Activated gamma-delta T cell treated with Interleukin-2 at 50 U/mL for 16 hours (primary cell): Measurements from ENCODE around the gene ARL15.

Source experiments
- DNase-seq: peaks from one replicate; pipeline ENCODE4 v3.0.0-alpha.2; 2020

Gene ARL15

GRCh38 chr5:54195701-54196100, 114.7 kb downstream of the ARL15 start:
- DNase-seq = no peak

- no peak for DNase-seq
Observed at GRCh38 chr5:54194318-54194717, 116.1 kb downstream of the ARL15 start.

DNA sequence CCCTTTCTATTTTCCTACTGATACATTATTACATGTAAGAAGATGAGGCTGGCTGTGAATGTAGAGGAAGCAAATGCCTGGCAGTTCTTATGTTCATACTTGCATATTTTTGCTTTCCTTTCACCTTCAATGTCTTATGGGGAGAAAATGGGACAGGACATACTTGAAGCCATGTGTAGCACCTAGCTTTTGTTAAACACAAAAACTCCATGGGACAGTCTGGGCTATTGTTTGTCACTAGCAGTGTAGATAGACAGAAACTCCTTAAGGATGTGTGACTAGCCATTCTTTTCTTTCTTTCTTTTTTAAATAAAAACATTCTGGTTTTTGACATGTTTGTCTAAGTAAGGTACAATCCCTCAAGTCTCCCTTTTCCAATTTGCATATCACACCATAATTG, 122.7 kb downstream of the ARL15 start:
- no peak for DNase-seq

DNA sequence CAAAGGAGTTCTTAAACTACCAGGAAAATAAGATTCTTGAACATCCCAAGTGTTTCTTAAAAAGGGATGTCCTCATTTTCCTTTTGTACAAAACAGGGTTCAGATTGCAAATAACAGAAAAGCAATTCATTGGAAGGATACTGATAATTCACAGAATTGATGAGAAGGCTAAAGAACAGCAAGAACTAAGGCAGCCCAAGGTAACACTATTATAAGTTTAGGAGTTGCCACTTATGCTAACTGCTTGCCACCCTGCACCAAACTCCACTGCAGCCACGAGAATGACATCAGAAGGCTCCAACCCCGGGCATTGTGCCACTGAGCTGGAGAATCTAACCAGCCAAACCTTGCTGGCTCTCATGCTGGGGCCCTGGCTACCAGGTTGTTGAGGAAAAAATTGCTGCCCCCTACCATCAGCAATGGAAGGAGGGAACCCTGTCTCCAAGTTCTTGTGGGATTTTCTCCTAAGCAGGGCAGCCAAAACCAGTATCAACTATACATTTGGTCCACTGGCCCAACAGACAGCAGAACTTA, 123.4 kb downstream of the ARL15 start:
- DNase-seq = no peak

DNA sequence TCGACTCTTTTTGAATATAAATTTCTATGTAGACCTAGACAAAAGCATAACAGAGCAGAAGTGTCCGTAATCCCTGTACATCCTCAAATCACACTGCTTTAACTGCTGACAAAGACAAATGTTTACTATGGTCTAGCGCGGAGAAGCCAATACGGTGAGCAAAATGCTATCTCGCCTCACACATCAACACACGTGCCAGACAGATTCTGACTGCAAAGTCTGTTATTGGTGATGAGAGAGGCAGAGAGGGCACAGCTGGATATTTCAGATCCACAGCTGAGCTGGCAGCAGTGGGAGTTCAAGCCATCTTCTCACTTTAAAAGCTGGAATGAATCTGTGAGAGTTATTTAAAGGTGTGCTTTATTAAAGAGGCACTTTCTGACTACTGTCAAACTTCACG, 124.3 kb downstream of the ARL15 start:
- DNase-seq = no peak

DNA sequence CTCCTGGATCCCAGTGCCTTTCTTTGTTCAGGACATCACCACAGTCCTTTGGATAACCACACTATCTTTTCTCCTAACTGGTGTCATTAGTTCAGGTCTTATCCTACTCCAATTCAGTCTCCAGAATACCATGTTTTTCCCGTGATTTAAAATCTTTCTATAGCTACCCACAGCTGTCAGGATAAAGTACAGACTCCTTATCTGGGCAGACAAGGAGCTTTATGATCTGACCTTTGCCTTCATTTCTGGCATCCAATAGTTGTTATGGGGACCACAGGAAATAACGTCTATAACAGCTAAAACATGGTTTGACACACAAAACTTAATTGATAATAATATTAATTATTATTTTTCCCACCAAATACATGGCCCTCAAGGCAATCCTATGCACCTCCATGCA, 125.6 kb downstream of the ARL15 start:
- no peak for DNase-seq

- DNase-seq = no peak
Observed at GRCh38 chr5:54180630-54181031, 129.7 kb downstream of the ARL15 start.

DNA sequence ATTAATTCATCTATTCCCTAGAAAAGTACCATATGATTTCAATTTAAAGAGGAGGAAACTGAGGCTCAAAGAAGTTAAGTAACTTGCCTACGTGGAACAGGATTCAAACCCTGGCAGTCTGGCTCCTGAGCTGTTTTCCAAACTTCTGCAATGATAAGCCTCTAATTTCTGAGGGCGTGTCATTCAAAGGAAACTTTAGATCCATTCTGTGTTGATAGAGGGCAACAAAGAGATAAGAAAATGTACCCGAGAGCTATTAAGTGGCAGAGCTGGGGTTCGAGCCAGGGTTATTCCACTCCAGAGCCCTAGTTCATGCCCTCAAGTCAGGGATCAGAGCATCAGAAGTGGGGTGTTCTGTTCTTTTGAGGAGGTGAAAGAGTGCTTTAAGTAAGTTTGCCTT, 131.4 kb downstream of the ARL15 start:
- no peak for DNase-seq

GRCh38 chr5:54178207-54178606, 132.2 kb downstream of the ARL15 start:
- DNase-seq = no peak

- DNase-seq = no peak
Observed at GRCh38 chr5:54177058-54177457, 133.3 kb downstream of the ARL15 start.

DNA sequence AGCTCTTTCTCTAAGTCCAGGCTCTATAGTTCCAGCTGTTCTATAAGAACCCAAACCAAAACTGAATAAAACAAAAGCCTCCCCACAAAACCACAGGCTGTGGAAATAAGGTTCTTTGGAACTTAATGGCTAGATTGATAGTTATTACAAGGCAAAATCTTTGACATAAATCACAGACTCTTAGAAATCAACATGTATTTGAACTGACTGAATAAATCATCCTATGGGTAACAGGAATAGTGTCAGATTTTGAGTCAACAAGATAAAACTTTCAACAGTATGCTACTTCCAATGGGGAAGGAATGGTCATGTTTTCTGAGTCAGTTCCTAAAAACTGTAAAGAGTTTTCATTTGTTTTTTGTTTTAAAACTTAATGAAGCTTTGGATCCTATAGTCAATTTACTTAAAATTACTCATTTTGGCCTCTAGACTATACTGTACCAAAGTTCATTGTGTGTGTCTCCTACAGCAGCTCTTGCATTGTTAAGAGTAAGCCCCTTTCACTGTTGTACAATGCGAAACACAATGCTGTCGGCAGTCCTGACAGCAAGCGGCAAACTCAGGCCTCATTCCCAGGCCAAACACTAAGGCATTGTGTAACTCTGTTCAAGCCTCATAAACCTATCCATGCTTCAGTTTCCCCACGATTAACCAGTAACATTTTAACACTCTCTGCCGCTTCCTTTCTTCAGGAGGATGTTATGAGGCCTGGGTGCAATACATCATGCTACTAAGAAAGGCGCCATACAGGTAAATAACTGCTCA, 134.1 kb downstream of the ARL15 start:
- DNase-seq = no peak

DNA sequence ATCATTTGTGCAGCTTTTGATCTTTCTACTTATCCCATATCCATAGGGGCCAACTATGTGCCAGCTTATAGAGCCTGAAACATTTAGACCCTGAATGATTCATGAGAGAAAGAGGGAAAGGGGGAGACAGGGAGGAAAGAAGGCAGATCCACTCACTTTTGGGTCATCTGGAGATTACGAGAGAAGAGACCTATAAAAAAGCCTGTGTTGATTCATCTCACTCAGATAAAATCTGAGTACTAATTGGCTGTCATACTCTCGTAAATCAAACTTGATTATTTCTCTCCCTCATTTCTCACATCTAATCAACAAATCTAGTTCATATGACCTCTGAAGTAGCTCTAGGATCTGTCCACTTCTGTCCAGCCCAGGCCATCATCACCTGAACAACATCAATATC, 137.1 kb downstream of the ARL15 start:
- no peak for DNase-seq

GRCh38 chr5:54171645-54172384, 138.6 kb downstream of the ARL15 start:
- DNase-seq = no peak

DNA sequence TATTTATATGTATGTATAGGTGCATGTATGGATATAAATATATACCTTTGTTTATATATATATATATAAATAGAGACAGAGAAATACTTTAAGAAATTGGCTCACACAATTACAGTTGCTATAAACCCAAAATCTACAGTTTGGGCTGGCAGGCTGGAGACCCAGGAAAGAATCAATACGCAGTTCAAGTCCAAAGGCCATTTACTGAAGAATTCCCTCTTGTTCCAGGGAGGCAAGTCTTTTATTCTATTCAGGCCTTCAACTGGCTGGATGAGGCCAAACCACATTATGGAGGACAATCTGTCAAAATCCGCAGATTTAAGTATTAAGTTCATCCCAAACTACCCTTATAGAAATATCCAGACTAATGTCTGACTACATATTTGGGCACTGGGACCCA, 144.7 kb downstream of the ARL15 start:
- DNase-seq = no peak

- DNase-seq = no peak
Observed at GRCh38 chr5:54162184-54162583, 148.2 kb downstream of the ARL15 start.

DNA sequence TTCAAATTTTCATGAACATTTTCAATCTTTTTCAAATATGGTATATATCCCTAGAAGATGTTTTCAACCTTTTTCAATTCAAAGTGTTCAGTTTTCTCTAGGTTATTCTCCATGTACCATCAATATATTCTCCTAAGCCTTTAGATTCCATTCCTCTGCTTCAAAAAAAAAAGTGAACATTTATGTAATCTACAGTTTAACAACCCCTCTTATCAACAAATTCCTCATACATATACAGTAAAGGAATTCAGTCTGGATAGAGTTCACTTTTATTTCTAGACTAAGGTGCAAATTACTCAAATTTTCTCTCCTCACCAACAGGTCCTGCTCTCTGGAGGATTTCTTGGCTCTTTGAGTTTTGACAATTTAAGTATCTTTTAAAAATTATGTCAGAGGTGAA, 150.0 kb downstream of the ARL15 start:
- DNase-seq = no peak

GRCh38 chr5:54159893-54160195, 150.5 kb downstream of the ARL15 start:
- no peak for DNase-seq

- DNase-seq = no peak
Observed at GRCh38 chr5:54159153-54159892, 151.1 kb downstream of the ARL15 start.

GRCh38 chr5:54156577-54156976, 153.8 kb downstream of the ARL15 start:
- DNase-seq = no peak

DNA sequence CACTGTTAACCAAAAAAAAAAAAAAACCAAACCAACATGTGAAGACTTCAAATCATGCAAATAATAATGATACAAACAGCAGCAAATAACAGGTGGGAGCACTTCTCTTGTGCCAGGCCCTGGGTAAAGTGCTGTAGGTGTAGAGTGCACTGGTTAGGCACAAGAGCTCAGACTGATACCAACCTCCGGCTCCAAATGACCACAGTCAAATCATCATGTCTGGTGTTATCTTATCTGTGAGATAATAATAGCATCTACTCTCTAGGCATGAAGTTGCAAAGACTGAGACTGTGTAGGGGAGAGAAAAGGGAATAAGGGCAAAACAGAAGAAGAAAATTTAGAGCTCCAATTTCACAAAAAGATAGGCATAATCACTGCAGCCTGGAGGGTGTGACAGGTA, 159.5 kb downstream of the ARL15 start:
- no peak for DNase-seq

DNA sequence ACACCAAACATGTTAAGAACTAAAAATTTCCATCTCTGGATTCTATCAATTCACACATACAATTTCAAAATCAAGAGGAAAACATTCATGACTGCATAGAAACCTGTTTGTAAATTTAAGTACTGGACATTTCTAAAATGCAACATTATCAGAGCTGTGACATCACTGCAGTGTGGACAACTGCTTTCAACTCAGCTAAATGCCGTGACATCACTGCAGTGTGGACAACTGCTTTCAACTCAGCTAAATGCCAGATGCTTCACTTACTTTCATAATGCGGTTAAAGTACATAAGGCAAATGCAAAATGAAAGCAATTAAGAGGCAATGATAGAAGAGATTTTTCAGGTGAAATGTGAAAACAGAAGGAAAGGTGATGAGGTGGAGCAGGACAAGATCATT, 161.5 kb downstream of the ARL15 start:
- DNase-seq = no peak

DNA sequence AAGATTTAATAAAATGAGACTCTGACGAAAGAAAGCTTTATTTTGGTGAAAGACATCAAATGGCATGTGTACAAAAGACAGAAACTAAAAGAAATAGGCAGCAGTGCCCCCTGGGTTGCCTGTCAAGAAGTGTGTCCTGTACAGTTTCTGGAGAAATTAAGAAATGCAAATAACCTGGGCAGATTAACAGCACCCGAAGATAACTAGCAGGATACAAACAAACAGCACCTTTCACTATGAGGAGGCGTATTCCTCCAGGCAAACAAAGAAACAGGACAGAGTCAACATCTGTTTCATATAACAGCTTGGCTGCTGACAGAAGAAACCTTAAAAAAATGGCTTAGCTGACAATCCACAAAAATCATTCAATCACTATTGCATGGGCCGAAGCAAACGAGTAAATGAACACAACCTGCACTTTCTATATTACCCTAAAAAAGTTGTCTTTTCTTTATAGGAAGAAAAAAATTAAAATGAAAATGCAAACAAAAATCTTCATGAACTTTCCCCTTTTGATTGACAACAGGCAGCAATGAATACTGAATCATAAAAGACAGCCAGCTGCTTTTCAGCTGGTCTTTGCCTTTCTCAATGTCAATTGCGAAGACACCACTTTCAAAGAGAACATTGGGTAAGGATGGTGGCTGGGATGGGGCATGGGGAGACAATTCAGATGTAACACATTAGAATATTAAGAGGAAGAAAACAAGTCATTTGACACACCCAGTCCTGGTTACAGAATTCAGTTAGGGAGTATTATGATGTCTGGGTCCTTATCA, 162.1 kb downstream of the ARL15 start:
- no peak for DNase-seq

DNA sequence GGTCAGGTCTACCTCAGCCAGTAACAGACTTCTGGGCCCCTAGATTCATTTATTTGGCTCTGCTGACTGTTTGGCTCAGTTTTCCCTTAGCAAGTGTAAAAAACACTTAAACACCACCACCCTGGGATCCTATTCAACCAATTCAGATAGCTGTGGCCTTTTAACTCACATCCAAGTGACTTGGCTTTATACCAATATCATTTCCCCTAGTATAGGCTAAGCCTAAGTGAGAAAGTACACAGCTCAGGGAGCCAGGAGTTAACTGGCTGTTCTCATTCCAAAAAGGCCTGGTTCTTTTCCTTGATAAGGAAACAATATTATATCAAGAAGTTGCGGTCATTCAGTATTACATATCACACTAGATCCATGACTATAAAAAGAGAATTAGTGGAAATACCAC, 163.5 kb downstream of the ARL15 start:
- no peak for DNase-seq
